ENCODE measurements around the gene SETSIP. TPM values are rescaled to one million over a fixed set of nuclear protein-coding genes. Genes with fewer than 3 reads are reported as not detected.

The SETSIP gene, protein sequence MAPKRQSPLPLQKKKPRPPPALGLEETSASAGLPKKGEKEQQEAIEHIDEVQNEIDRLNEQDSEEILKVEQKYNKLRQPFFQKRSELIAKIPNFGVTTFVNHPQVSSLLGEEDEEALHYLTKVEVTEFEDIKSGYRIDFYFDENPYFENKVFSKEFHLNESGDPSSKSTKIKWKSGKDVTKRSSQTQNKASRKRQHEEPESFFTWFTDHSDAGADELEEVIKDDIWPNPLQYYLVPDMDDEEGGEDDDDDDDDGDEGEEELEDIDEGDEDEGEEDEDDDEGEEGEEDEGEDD
- not detected in 5 replicates for total RNA-seq (2022; extraction: Qiagen RNA extraction; ENCODE audit: low read depth)

GRCh38 chr1:92075311-92075710 is at the start of gene SETSIP:
Gene SETSIP (minus strand): TSS chr1:92075411. CDS start chr1:92075411, 0 bp downstream.

DNA sequence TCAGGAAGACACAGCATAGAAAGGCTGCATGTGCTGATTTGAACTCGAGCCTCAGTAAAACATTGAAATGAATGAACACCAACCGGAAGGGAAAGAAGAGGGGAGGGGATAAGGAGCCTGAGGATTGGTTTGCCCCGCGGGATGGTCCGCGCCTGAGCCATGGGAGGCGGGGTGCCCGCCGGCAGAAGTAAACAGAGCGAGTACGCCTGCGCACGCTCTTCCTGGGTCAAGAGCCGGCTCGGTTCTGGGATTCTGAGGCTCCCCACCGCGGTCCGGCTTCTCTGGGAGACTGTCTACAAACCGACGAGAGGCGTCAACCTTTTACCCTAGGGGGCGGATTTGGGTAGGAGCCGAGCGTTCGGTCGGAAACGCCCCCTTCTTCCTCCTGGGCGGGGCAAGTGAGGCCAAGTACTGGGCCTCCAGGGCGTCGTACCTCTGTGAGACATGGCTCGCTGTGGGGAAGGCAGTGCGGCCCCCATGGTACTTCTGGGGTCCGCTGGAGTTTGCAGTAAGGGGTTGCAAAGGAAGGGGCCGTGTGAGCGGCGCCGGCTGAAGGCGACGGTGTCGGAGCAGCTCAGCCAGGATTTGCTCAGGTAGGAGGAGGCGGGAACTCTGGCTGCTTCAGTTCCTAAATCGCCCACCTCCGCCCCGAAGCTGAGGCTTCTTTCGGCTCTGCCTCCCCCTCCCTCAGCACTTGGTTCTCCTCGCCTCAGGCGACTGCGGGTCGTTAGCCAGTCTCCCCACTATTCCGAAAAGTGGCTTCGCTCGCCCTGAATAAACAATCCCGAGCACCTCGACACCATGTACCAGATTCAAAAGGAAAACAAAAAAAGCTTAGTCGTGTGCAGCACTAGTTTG is 5.1 kb upstream of the SETSIP start, which contains the start of gene BTBD8:
Gene BTBD8, plus strand, starts transcription at position 218 of the 858 bp plus-strand sequence. Its CDS starts 227 bp downstream, at position 445.

Other genes starting within 250 kb of the SETSIP start
- gene TGFBR3, start 189.3 kb downstream of the SETSIP start, total RNA-seq (2022; extraction: Qiagen RNA extraction; ENCODE audit: low read depth) = 2.0 to 4.4 TPM (median 3.2 TPM) in 5 replicates
- gene BRDT, start 126.0 kb downstream of the SETSIP start, total RNA-seq (2022; extraction: Qiagen RNA extraction; ENCODE audit: low read depth) = not detected in 5 replicates
- 0.41 to 1.0 TPM (median 0.53 TPM) in 5 replicates for gene EPHX4, start 45.4 kb downstream of the SETSIP start, total RNA-seq (2022; extraction: Qiagen RNA extraction; ENCODE audit: low read depth)
- gene BTBD8, start 4.9 kb upstream of the SETSIP start, total RNA-seq (2022; extraction: Qiagen RNA extraction; ENCODE audit: low read depth) = 0.23 to 0.86 TPM (median 0.55 TPM) in 5 replicates
- gene C1orf146, start 142.5 kb upstream of the SETSIP start, total RNA-seq (2022; extraction: Qiagen RNA extraction; ENCODE audit: low read depth) = not detected in 5 replicates
- gene GLMN, start 223.6 kb upstream of the SETSIP start, total RNA-seq (2022; extraction: Qiagen RNA extraction; ENCODE audit: low read depth) = 1.9 to 8.2 TPM (median 7.2 TPM) in 5 replicates
- 4.9 to 12.0 TPM (median 11.0 TPM) in 5 replicates for gene RPAP2, start 223.6 kb upstream of the SETSIP start, total RNA-seq (2022; extraction: Qiagen RNA extraction; ENCODE audit: low read depth)

Data from A549 treated with RU486 at 1 μM for 4 hours (cell line).